ENCODE data around the gene PAX2. TPM values are rescaled to one million over a fixed set of nuclear protein-coding genes. Genes with fewer than 3 reads are reported as not detected.

Gene PAX2
- total RNA-seq, 4 donors from 2014 or later: not detected

GRCh38 chr10:100810091-100810834 lies 64.9 kb downstream of the PAX2 start:
- 88 to 92% methylated on average over 11 of the region's 14 CpGs for WGBS, 2 donors
- Histone ChIP-seq H3K4me3 (no peak overlapping the region), H3K4me1 (no peaks in the 10 kb centered on the region), H3K36me3 (no peaks in the 10 kb centered on the region), H3K27ac (no peak overlapping the region), H3K27me3 (peaks cover 0 to 100% (median 2%) of the 10 kb centered on the region in 4 donors), H3K9me3 (no peaks in the 10 kb centered on the region)
- DNase-seq: no peak
- TF ChIP-seq CTCF (IDR thresholded peaks at IDR 0.05): no peak
- TF ChIP-seq POLR2A (IDR thresholded peaks at IDR 0.05): no peak
- intact Hi-C loops (cut with DNase I): no loop called here

- no peaks in the 10 kb centered on the region for H3K4me1 ChIP-seq
- no peak for DNase-seq
- TF ChIP-seq POLR2A (IDR thresholded peaks at IDR 0.05) (no peak), CTCF (IDR thresholded peaks at IDR 0.05) (no peak)
- H3K36me3 ChIP-seq: no peaks in the 10 kb centered on the region
- no peak overlapping the region for H3K4me3 ChIP-seq
- intact Hi-C loops (cut with DNase I): no loop called here
- no peaks in the 10 kb centered on the region for H3K9me3 ChIP-seq
- H3K27ac ChIP-seq: no peak overlapping the region
- peaks cover 0 to 100% (median 2%) of the 10 kb centered on the region in 4 donors for H3K27me3 ChIP-seq
- 81 to 85% methylated on average over 5 of the region's 7 CpGs for WGBS, 2 donors
These were observed 65.4 kb downstream of the PAX2 start for GRCh38 chr10:100810835-100811116.

GRCh38 chr10:100811261-100811660 lies 65.9 kb downstream of the PAX2 start:
- no peak for DNase-seq
- no peak for TF ChIP-seq POLR2A (IDR thresholded peaks at IDR 0.05)
- TF ChIP-seq CTCF (IDR thresholded peaks at IDR 0.05): no peak
- Histone ChIP-seq H3K27ac (no peak overlapping the region), H3K27me3 (peaks cover 0 to 100% (median 2%) of the 10 kb centered on the region in 4 donors), H3K36me3 (no peaks in the 10 kb centered on the region), H3K4me3 (no peak overlapping the region), H3K4me1 (no peaks in the 10 kb centered on the region), H3K9me3 (no peaks in the 10 kb centered on the region)
- WGBS, 2 donors: 83 to 85% methylated on average over 1 of the region's 1 CpG
- intact Hi-C loops (cut with DNase I): no loop called here

GRCh38 chr10:100811752-100812750 lies 66.7 kb downstream of the PAX2 start:
- 71 to 78% methylated on average over 10 to 14 of the region's 16 CpGs for WGBS, 2 donors
- no peaks in the 10 kb centered on the region for H3K4me1 ChIP-seq
- H3K4me3 ChIP-seq: no peak overlapping the region
- no peak overlapping the region for H3K27ac ChIP-seq
- no peak for DNase-seq
- peaks cover 0 to 100% (median 2%) of the 10 kb centered on the region in 4 donors for H3K27me3 ChIP-seq
- no peaks in the 10 kb centered on the region for H3K36me3 ChIP-seq
- TF ChIP-seq POLR2A (IDR thresholded peaks at IDR 0.05): no peak
- no peak for TF ChIP-seq CTCF (IDR thresholded peaks at IDR 0.05)
- intact Hi-C loops (cut with DNase I): no loop called here
- no peaks in the 10 kb centered on the region for H3K9me3 ChIP-seq

GRCh38 chr10:100812978-100813377 lies 67.6 kb downstream of the PAX2 start:
- Histone ChIP-seq H3K36me3 (no peaks in the 10 kb centered on the region), H3K27ac (no peak overlapping the region), H3K9me3 (no peaks in the 10 kb centered on the region), H3K4me1 (no peaks in the 10 kb centered on the region), H3K4me3 (no peak overlapping the region), H3K27me3 (peaks cover 0 to 100% (median 2%) of the 10 kb centered on the region in 4 donors)
- DNase-seq: no peak
- TF ChIP-seq CTCF (IDR thresholded peaks at IDR 0.05) (no peak), POLR2A (IDR thresholded peaks at IDR 0.05) (no peak)
- 59 to 70% methylated on average over 6 of the region's 6 CpGs for WGBS, 2 donors
- intact Hi-C loops (cut with DNase I): no loop called here

Measured in esophagus squamous epithelium (tissue), 5 donors.